Activated CD8-positive, alpha-beta memory T cell treated with anti-CD3 and anti-CD28 coated beads, Interleukin-2, amount 50 U/mL, for 1 hour (primary cell): ENCODE results near the gene GNPNAT1.
A peak's percentile ranks its signal among the peaks of the same experiment; 100 is the strongest.

Experiments used
- DNase-seq: peaks from one replicate; pipeline ENCODE4 v3.0.0-alpha.2; 2020; ENCODE audit errors: extremely low read depth

Gene GNPNAT1

DNA sequence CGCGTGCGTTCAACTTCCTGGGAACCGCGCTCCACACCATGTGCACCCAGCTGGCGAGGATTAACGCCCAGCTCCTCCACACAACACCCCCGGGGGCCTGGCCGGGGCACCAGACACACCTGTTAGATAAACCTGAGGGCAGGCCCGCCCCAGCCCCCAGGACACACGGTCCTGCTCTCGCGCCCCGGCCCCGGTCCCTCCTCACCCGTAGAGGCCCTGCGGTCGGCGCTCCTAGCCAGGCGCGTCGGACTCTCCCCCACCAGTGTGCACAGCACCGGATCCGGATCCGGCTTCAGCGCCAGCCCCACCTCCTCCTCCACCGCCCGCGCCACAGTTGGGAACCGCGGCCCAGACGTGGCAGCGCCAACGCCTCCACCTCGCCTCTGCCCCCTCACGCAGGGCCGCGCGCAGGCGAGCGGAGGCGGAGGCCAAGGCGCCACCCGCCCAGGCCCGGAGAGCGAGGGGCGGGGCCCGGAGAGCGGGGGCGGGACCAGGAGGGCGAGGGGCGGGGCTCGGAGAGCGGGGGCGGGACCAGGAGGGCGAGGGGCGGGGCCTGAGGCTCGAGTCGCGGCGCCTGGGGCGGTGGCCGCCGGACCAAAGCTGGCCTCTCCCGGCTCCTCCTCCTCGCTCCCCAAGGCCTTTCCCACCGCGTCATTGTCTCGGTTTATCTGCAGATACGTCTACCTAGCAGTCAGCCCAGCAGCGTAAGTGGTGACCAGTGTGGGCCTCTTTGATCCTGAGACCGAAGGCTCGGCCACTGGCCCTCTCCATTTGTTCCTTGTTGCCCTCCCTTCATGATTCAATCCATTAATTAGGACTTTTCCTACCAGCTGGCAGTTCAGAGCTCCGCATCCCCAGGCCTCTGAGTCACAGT lies at the start of gene GNPNAT1:
TSS of gene GNPNAT1 (minus strand) at position 385 of the 874 bp plus-strand sequence. CDS start 6,957 bp downstream, outside the sequence.
- peak; percentile 68 for DNase-seq

DNA sequence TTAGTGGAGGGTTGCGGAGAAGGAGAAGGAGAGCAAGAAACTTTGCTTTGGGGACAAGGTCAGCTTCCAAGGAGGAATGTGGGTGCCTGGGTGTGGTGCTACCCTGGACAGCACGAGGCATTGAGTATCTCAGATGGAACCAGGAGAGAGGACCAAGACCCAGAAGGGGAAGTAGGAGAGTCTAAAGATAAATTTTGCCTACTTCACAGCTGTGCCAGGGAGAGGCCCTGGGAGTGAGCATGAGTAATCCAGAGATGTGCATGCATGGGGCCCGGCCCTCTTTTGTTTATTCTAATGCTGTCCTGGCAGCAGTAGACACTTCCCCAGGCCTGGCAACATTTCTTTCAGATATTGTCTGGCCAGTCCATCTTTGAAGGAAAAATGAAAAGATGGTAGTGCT lies 49.5 kb upstream of the GNPNAT1 start:
- DNase-seq: no peak

DNA sequence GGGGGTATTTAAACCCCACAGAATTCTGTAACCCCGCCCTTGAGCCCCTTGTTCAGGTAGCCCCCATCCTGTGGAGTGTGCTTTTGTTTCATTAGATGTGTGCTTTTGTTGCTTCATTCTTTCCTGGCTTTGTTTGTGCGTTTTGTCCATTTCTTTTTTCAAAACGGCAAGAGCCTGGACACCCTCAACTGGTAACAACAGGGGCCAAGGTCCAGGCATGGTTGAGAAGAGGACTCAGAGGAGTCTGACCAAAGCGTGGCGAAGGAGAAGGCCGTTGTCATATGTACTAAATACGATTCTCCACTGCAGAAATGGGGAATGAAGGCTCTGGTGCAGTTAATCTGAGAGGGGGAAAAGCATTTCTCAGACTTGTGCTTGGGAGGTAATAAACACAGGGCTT lies 46.0 kb upstream of the GNPNAT1 start:
- no peak for DNase-seq

DNA sequence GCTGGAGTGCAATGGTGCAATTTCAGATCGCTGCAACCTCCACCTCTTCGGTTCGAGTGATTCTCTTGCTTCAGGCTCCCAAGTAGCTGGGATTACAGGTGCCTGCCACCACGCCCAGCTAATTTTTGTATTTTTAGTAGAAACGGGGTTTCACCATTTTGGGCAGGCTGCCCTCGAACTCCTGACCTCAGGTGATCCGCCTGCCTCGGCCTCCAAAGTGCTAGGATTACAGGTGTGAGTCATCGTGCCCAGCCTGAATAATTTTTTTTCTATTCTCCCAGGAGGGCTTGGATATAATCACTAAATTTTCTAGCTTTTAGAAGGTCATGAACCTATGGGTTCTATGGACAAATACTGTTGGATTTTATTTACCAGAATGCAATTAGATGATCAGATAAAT lies 44.7 kb upstream of the GNPNAT1 start:
- no peak for DNase-seq

DNA sequence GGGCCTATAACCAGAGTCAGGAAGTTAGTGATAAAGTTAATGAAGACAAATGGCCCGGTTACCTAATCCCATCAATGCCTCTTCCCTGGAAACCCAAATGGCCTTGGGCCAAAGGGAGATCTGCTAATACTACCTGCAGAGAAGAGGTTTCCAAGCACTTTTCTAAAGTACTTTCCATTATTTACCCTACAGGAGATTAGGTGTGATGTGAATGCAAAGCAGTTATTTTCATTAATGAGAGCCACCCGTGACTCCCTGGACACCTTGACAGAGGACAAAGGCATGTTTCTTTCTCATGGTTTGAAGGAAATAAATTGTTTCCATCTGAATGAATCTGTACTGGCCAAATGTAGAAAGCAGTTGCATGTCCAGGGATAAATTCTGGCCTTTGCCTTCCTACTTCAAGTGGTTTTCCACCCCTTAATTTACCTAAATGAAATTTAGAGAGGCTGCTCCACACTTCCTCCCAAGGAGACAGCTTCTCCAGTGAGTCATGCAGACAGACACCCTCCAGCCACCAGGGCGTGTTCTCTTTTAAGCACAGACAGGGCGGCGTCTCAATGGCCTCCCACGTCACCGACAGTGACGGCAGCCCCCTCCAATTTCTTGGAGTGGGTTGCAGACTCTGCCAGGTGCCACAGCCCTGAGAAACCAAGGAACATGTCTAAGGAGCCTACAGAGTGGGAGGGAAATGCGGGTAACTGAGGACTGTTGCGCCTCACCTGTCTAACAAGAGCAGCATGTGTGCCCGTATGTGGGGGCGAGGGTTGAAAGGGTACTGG lies 43.9 kb upstream of the GNPNAT1 start:
- DNase-seq: no peak

DNA sequence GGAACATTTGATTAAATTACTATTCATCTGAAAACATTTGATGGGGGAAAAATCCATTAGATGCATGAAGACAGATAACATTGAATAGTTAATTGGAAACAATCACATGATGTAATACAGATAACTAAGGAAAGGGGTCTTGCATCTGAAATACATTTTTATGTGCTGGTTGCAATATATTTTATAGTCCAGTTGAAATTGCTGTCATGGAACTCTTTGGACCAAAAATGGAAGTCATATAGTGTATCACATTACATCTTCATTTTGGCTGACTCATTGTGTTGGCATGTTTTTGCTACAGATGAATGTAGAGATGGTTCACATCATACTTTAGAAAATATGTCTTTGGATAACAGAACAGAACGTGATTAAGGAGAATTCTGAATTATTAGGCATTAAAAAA lies 43.0 kb upstream of the GNPNAT1 start:
- DNase-seq: no peak

DNA sequence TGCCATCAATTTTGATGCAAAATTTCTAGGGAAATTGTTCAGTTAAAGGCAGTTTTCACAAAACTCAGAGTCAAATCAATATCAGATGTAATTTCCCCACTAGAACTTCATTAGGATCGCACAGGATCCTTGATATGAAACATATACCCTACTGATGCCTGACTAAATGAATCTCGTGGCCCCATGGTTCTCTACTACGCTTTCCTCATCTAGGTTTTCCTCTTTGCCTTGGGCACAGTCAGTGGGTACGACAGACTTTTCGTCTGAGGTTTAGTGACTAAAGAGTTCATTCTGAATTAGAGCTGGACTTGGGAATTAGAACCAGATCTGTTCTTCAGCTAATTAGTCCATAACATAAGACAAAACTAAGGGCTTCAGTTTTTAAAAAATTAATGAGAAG lies 42.5 kb upstream of the GNPNAT1 start:
- no peak for DNase-seq

DNA sequence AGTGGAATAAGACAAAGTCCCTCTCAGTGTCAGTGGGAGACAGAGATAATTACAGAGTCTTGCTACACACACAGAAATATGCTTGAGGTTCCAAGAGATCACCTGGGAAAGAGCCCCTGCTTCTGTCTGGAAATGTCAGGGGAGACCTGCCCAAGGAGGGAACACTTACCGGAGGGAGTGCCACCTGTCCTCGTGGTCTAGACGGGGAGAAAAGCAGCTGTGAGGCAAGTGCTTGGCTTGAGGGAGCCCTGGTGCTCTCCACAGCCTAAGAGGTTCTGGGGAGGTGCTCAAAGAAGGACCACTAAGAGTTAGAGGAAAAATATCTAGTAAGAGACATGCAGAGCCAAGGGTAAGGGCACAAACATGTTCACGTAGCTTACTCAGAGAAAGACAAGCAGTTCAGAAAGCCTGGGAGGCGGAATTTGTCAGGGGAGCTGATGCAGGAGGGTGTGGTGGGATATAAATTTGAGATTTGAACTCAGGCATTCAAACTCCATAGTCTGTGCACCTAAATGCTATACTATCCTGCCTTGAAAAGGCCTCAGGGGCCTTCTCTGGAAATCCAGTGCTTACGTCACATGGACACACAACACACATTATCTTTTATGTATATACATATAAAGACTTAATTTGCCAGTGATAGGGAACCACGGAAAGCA lies 38.2 kb upstream of the GNPNAT1 start:
- DNase-seq: no peak

DNA sequence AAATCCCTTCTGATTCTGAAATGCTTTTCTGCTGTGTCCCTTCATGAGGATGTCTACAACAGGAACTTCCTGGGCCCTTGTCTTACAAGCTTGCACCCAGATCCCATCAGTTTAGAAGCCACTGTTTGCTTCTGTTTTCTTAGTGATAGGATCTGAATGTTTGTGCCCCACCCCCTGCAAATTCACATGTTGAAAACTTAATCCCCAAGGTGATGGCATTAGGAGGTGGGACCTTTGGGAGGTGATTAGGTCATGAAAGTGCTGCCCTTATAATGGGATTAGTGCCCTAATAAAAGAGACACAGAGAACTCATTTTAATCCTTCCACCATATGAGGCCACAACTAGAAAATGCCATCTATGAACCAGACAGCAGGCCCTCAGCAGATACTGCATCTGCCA lies 36.0 kb upstream of the GNPNAT1 start:
- DNase-seq: no peak

DNA sequence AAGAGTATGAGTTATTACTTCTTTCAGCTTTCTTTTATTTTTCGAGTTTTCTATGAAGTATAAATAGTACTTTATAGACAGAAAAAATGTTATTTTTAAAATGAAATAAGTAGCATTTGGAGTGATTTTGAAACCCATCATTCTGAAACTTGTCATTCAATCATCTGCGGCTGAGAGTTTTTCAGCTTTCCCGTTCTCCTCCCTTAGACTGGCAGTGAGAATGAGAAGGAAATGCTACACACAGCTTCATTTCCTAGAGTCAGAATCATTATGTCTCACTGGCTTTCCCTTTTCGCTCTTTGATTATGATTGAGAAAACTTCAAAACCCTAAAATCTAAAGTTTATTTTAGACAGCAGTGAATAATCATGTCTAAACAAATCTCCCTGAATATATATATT lies 33.7 kb upstream of the GNPNAT1 start:
- no peak for DNase-seq

DNA sequence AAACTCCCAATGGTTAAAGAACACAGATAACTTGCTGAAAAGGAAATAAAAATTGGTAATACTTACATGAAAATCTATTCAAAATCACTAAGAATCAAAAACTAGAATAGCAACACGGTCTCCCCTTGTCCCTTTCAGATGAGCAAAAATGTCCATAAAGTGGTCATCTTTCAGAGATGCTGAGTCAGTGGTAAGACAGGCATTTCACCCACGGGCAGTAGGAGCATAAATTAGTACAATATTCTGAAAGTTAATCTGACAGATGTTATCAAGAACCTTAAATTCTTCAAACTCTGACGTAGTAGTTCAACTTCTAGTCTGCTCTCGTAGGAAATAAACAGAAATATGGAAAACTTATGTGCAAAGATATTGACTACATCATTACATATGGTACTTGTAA lies 33.1 kb upstream of the GNPNAT1 start:
- no peak for DNase-seq

DNA sequence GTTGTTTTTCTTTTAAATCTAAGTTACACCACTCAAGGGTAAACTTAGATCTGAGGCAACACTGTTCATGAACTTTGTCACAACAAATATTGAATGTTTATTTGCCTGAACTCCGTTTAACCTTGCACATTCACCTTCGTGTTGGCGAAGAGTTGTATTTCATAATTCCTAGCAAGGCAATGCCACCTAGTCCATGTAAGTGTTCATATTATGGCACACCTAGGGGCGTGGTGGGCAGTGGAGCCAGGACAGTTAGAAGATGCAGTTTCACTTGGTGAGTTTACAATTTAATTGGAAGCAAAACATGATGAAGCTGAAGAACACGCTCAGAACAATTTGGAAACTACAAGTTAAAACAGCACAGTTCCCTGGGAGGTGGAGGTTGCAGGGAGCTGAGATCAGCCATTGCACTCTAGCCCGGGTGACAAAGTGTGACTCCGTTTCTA lies 30.4 kb upstream of the GNPNAT1 start:
- DNase-seq: no peak

DNA sequence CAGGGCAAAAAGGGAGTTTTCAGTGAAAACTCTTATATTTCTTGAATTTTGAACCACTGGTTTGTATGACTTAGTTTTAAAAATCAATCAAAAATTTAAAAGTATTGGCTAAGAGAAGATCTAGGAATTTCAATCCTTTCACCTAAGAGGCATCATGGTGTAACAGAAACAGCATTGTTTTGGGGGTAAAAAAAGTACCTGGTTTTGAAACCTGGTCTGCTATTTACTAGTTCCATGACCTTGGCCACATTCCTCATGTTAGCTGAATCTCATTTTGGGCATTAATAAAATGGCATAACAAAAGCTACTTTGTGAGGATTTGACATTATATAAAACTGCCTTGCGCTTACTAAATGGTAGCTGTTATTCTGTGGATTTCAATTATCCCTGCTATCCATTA lies 16.7 kb upstream of the GNPNAT1 start:
- no peak for DNase-seq

DNA sequence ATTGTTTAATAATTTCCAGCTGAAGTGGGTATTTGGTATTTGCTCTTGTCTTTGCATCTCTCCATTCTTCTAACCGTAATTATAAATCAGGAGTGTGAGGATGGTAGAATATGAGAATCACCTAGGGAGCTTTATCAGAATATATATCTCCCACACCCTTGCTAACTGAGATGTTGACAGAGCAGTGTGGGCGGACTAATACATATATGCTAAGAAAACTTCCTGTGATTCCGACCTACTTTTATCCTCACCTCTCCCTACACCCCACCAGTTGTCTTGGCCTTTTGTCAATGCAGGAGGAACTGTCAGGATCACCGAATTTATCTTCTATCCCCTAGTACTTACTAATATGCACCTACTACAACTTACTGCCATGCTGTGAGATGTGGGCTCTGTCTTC lies 14.7 kb upstream of the GNPNAT1 start:
- DNase-seq: no peak

DNA sequence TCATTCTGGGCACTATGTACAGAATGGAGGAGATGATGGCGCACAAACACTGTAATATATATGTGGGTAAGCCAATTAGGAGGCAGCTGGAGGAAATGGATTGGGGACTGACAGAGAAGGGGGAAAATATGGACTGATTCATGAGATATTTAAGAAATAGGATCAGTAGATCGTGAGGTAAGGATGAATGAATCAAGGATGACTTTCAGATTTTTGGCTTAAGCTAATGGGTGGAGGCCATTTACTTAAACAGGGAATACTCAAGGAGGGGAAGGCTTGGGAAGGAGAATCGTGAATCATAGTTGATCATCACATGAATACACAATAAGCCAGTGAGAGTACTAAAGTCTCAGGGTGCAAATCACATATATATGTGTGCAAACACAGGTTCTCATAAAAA lies 11.2 kb upstream of the GNPNAT1 start:
- no peak for DNase-seq

DNA sequence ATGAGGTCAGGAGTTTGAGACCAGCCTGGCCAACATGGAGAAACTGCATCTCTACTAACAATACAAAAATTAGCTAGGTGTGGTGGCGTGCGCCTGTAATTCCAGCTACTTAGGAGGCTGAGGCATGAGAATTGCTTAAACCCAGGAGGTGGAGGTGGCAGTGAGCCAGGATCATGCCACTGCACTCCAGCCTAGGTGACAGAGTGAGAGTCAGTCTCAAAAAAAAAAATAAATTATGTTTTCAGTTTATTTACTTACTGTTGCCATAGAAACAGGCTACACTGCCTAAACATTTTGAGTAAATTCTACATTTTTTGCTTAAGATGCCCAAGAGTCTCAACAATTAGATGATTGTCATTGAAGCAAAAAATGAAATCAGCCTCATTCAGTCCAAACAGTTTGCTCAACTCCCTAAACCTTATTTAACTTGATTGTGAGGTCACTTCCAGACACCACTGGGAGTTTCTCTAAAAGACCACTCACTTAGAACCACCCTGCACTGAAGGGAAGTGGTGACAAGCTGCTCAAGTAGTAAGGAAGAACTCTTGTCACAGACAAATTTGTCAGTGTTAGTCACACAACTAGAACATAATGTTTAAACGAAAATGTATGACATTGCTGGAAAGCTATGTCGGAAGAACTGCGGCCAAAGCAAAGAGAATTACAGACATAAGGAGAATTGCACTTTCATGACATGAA lies 9.8 kb upstream of the GNPNAT1 start:
- no peak for DNase-seq

DNA sequence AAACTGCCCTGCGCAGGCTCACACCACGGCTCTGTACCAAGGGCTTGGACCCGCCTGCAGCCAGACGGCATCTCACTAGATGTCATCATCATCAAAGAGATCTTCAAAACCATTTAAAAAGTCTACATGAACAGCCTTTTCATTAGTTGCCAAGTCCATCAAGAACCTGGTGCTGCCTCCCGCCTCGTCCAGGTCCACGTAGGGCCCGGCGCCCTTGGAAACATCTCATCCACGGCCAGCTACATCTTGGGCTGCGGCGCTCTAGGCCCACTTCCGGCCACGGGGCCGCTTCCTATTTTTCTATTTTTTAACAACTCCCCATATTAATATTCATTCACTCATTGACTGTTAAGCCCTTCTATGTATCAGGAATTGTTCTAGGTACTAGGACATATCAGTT lies 7.4 kb upstream of the GNPNAT1 start:
- no peak for DNase-seq

DNA sequence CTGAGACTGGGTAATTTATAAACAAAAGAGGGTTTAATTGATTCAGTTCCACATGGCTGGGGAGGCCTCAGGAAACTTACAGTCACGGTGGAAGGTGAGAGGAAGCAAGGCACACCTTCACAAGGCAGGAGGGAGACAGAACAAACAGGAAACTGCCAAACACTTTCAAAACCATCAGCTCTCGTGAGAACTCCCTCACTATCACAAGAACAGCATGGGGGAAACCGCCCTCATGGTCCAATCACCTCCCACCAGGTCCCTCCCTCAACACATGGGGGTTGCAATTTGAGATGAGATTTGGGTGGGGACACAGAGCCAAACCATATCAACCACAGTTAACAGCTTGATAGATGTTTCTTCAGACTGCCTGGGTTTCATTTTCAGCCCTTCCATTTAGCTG lies 6.2 kb upstream of the GNPNAT1 start:
- no peak for DNase-seq

DNA sequence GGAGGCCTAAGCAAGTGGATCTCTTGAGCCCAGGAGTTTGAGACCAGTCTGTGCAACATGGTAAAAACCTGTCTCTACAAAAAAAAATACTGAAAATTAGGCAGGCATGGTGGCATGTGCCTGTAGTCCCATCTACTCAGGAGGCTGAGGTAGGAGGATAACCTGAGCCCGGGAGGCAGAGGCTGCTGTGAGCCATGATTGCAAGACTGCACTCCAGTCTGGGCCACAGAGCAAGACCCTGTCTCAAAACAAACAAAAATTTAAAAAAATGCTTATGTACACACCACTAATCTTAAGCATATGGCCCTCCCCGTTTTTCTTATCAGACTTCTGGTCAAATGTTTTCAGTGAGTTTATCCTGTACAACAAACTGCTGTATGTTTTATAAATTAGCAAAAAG lies 1.7 kb upstream of the GNPNAT1 start:
- no peak for DNase-seq

DNA sequence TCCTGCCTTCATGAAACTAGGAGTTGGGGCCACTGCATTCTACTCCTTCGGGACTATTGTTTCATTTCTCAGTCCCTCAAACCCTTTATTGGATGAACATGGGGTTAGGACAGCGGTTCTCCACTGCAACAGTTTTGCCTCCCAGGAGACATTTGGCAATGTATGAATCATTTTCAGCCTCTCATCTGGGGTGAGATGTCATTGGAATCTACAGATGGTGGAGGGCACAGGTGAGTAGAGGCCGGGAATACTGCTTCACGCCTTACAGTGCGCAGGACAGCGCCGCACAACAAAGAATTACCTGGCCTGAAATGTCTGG lies 649 bp upstream of the GNPNAT1 start:
- no peak for DNase-seq

DNA sequence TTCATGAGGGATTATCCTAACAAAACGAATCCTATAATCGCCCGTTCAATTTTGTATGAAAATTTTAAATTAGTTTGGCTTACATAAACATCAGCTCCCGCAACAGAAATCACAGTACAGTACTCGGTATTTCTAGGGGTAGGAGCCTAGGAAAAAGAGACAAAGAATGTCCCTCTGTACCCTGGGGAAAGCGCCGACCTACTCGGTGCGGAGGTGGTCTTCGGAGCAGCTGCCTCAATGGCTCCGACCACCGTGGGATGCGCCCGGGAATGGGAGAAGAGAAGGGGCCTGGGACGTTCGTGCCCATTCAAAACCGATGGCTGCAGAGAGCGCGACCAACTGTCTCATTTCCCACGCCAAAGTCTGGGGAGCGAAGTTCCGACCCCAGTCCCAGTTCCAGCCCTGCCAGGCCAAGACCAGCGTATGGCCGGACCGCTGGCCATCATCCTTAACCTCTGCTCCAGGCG lies 618 bp downstream of the GNPNAT1 start:
- no peak for DNase-seq
